B cell (primary cell): Measurements from ENCODE around the gene CYP2A6. TPM values are rescaled to one million over a fixed set of nuclear protein-coding genes. Genes with fewer than 3 reads are reported as not detected.

Source experiments
- ATAC-seq: fragments of 200-7000 bp; cut with Tn5 transposase; one replicate; pipeline ENCODE4 v1.10.0; 2021; ENCODE audit warnings: low read depth, mild to moderate bottlenecking, moderate number of reproducible peaks, moderate library complexity
- CTCF ChIA-PET: fragments of 350-600 bp; sonication (Branson Sonifier 250); formaldehyde crosslinking; loops from one replicate; lab custom pipeline; 2021; ENCODE audit warnings: antibody characterized with exemption, inconsistent platforms; lab: Charles Lee
- POLR2A ChIA-PET: fragments of 350-600 bp; sonication (Branson Sonifier 250); formaldehyde crosslinking; loops from one replicate; lab custom pipeline; 2021; ENCODE audit warnings: antibody characterized with exemption; lab: Charles Lee
- DNase-seq: peaks from one replicate; pipeline ENCODE4 v3.0.0; 2013
- H2AFZ ChIP-seq: 2 replicates; pipeline ENCODE4 v1.6.1; 2012; ENCODE audit warnings: mild to moderate bottlenecking, low read depth, low read length; ENCODE audit not compliant: insufficient read depth, poor library complexity, severe bottlenecking
- H3K27ac ChIP-seq, 2 donors: 1 replicate in 1 of 2; 2 replicates in 1 of 2; pipeline ENCODE4 v1.5.1; 2012 to 2013; ENCODE audit warnings: low read length in 2 of 2, mild to moderate bottlenecking in 2 of 2, moderate library complexity in 1 of 2
- H3K27me3 ChIP-seq, 4 experiments: fragments of 200-600 bp in 1 of 4; sonication (generic) in 1 of 4; replicated peaks in 1 of 4; 1 replicate in 2 of 4; 2 replicates in 2 of 4; pipeline versions ENCODE4 v1.6.1 to v1.7.0; 2013 to 2016; ENCODE audit warnings: low read length in 3 of 4, mild to moderate bottlenecking in 2 of 4, mixed read lengths in 1 of 4, moderate library complexity in 1 of 4; ENCODE audit not compliant: insufficient read depth in 4 of 4, control insufficient read depth in 3 of 4; ENCODE audit errors: control extremely low read depth in 1 of 4
- H3K36me3 ChIP-seq, 2 experiments: replicated peaks in 1 of 2; 1 replicate in 1 of 2; 2 replicates in 1 of 2; pipeline versions ENCODE4 v1.6.1 to v1.7.1; 2013; ENCODE audit warnings: low read length in 1 of 2; ENCODE audit not compliant: insufficient read depth in 2 of 2, control insufficient read depth in 1 of 2; ENCODE audit errors: control extremely low read depth in 1 of 2, extremely low read depth in 1 of 2
- H3K4me1 ChIP-seq, 2 donors: fragments of 200-600 bp in 1 of 2; sonication (generic) in 1 of 2; 1 replicate in 1 of 2; 2 replicates in 1 of 2; pipeline versions ENCODE4 v1.5.1 to v1.6.1; 2013 to 2017; ENCODE audit warnings: low read length in 2 of 2; ENCODE audit not compliant: control insufficient read depth in 2 of 2, insufficient read depth in 2 of 2
- H3K4me2 ChIP-seq: replicated peaks from 2 replicates; pipeline ENCODE3; 2012; ENCODE audit warnings: mild to moderate bottlenecking, low read depth, low read length; ENCODE audit not compliant: poor library complexity, severe bottlenecking
- H3K4me3 ChIP-seq, 5 experiments: fragments of 200-600 bp in 1 of 5; sonication (generic) in 1 of 5; 1 replicate in 3 of 5; 2 replicates in 2 of 5; pipeline versions ENCODE4 v1.5.1 to v1.7.0; 2011 to 2016; ENCODE audit warnings: low read length in 4 of 5, mild to moderate bottlenecking in 4 of 5, low read depth in 2 of 5, control low read depth in 1 of 5, moderate library complexity in 1 of 5; ENCODE audit not compliant: insufficient read depth in 1 of 5; ENCODE audit errors: control extremely low read depth in 1 of 5, extremely low read depth in 1 of 5
- H3K79me2 ChIP-seq: fragments of 200-600 bp; sonication (generic); one replicate; pipeline ENCODE4 v1.6.0; 2016; ENCODE audit warnings: low read length; ENCODE audit not compliant: control insufficient read depth, insufficient read depth
- H3K9ac ChIP-seq: fragments of 200-600 bp; sonication (generic); 2 replicates; pipeline ENCODE4 v1.6.1; 2017; ENCODE audit warnings: mild to moderate bottlenecking, low read length, moderate library complexity
- H3K9me3 ChIP-seq, 3 donors: one replicate each; pipeline versions ENCODE4 v1.6.1 to v1.7.1; 2013; ENCODE audit warnings: low read length in 2 of 3; ENCODE audit not compliant: control insufficient read depth in 2 of 3, insufficient read depth in 1 of 3; ENCODE audit errors: control extremely low read depth in 1 of 3
- H4K20me1 ChIP-seq: 2 replicates; pipeline ENCODE4 v1.6.0; 2012; ENCODE audit warnings: mild to moderate bottlenecking, low read length; ENCODE audit not compliant: insufficient read depth, control insufficient read depth, poor library complexity, severe bottlenecking
- H3K27ac Mint-ChIP-seq: one replicate; pipeline ENCODE4 v1.8.0; 2021; ENCODE audit warnings: mixed read lengths
- H3K27me3 Mint-ChIP-seq: one replicate; pipeline ENCODE4 v1.8.0; 2021; ENCODE audit warnings: mixed read lengths
- H3K4me1 Mint-ChIP-seq: one replicate; pipeline ENCODE4 v1.8.0; 2021; ENCODE audit warnings: mixed read lengths
- H3K4me3 Mint-ChIP-seq: one replicate; pipeline ENCODE4 v1.8.0; 2021; ENCODE audit warnings: mixed read lengths
- H3K9me3 Mint-ChIP-seq: one replicate; pipeline ENCODE4 v1.8.0; 2022; ENCODE audit warnings: mixed read lengths; ENCODE audit not compliant: insufficient read depth
- EZH2 ChIP-seq: IDR thresholded peaks from 2 replicates; pipeline ENCODE4 v1.6.1; 2012; ENCODE audit warnings: borderline replicate concordance, low read depth, mild to moderate bottlenecking, moderate library complexity, low read length; ENCODE audit not compliant: insufficient read depth, poor library complexity, severe bottlenecking
- WGBS: methylation state at CpG from one replicate; pipeline ENCODE4 v1.1.5; 2013; ENCODE audit warnings: missing lambda C conversion rate; ENCODE audit not compliant: insufficient coverage; 5-methylcytosine and 5-hydroxymethylcytosine counted together
- intact Hi-C: fragments of 100-400 bp; cut with micrococcal nuclease; formaldehyde crosslinking; loops from one replicate; pipeline ENCODE4 v1.10.0; 2022
- polyA plus RNA-seq: library from polyadenylated mRNA; depleted of rRNA; stranded (reverse); fragments of >200 nt; gene quantifications from 2 replicates; pipeline ENCODE4 v1.2.3, GENCODE V29; 2012
- total RNA-seq, 2 donors: library from RNA; stranded (reverse); fragments of 120-200 nt in 1 of 2; gene quantifications; 1 replicate in 1 of 2; 2 replicates in 1 of 2; pipeline versions ENCODE4 v1.2.3 to v1.2.4, GENCODE V29; 2013 to 2022
- TF ChIP-seq, protein P1 (sequence below): fragments of 200-600 bp; IDR thresholded peaks from one replicate; pipeline ENCODE4 v1.8.0; 2022; ENCODE audit warnings: antibody characterized with exemption, mild to moderate bottlenecking

Gene CYP2A6
- total and polyA plus RNA-seq, 2 donors (not counting 1 experiment from before 2014, with no cell fraction given): not detected

DNA sequence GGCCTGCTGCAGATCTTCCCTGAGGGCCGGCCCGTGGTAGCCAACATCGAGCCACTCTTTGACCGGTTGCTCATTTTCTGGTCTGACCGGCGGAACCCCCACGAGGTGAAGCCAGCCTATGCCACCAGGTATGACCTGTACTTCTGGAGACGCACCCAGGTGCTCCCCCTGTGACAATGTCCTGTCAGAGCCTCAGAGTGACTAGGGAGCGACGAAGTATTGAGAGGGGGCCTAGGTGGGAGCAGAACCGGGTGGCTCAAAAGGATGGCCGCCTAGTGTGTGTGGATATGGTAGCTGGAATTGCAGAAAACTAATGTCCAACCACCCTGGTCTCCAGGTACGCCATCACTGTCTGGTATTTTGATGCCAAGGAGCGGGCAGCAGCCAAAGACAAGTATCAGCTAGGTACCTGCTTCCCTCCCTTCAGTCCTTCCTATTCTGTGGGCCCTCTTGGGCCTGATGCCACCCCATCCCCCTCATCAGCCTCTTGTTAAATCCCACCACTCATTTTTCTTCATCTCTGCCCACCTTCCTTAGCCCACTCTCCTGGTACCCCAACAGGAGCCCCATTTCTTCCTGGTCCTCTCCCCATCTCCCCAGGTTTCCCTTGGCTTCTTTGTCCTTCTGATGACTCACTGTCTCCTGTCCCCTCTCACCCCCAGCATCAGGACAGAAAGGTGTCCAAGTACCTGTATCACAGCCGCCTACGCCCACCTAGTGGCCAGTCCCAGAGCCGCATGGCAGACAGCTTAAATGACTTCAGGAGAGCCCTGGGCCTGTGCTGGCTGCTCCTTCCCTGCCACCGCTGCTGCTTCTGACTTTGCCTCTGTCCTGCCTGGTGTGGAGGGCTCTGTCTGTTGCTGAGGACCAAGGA lies 42.9 kb downstream of the CYP2A6 start:
- peaks cover 81% of the 10 kb centered on the region for H3K4me1 Mint-ChIP-seq
- intact Hi-C loops: loop anchor here (1.0 to 2.0 kb wide), 2 partner anchors 9 to 57 kb away; partner anchors contain the start of genes ACTMAP and SNRPA
- H3K27me3 ChIP-seq: no peaks in the 10 kb centered on the region
- 85% methylated on average over 18 of the region's 18 CpGs for WGBS
- peaks cover 0 to 69% of the 10 kb centered on the region in 2 experiments for H3K36me3 ChIP-seq
- H3K4me3 ChIP-seq: no peak overlapping the region
- ChIA-PET CTCF (interaction anchor here (0.8 to 4.8 kb wide), 11 partner anchors 9 to 145 kb away, joined by 3 to 39 read pairs (median 6); partner anchors contain the start of genes ACTMAP, COQ8B, EGLN2 and ITPKC), POLR2A (interaction anchor here (0.5 to 1.4 kb wide), 6 partner anchors 9 to 387 kb away, joined by 3 to 8 read pairs (median 4); partner anchors contain the start of genes ACTMAP, EGLN2, RAB4B and SNRPA)
- peaks cover 59 to 76% of the 10 kb centered on the region in 2 donors for H3K4me1 ChIP-seq
- peak; percentile 45 for DNase-seq
- peak overlapping the region; percentile 60 for H3K4me3 Mint-ChIP-seq
- no peaks in the 10 kb centered on the region for H3K9me3 Mint-ChIP-seq
- H3K27ac Mint-ChIP-seq: peak overlapping the region; percentile 85
- H4K20me1 ChIP-seq: peaks cover 74% of the 10 kb centered on the region
- peaks cover 71% of the 10 kb centered on the region for H3K79me2 ChIP-seq
- H3K9me3 ChIP-seq: no peaks in the 10 kb centered on the region
- no peak for ATAC-seq
- H2AFZ ChIP-seq: no peak overlapping the region
- H3K27me3 Mint-ChIP-seq: no peaks in the 10 kb centered on the region
- H3K4me2 ChIP-seq: peak overlapping the region; percentile 93
- no peak overlapping the region for H3K9ac ChIP-seq
- H3K27ac ChIP-seq: peak overlapping the region; percentile 24 to 86
- TF ChIP-seq, protein P1, sequence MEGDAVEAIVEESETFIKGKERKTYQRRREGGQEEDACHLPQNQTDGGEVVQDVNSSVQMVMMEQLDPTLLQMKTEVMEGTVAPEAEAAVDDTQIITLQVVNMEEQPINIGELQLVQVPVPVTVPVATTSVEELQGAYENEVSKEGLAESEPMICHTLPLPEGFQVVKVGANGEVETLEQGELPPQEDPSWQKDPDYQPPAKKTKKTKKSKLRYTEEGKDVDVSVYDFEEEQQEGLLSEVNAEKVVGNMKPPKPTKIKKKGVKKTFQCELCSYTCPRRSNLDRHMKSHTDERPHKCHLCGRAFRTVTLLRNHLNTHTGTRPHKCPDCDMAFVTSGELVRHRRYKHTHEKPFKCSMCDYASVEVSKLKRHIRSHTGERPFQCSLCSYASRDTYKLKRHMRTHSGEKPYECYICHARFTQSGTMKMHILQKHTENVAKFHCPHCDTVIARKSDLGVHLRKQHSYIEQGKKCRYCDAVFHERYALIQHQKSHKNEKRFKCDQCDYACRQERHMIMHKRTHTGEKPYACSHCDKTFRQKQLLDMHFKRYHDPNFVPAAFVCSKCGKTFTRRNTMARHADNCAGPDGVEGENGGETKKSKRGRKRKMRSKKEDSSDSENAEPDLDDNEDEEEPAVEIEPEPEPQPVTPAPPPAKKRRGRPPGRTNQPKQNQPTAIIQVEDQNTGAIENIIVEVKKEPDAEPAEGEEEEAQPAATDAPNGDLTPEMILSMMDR: peak; percentile 63
- no peak for TF ChIP-seq EZH2
